DMS 273 treated with DMSO at 0.1 percent for 48 hours (cell line): ENCODE results near the gene SEMA5B.
A peak's percentile ranks its signal among the peaks of the same experiment; 100 is the strongest.

Experiments
- DNase-seq: peaks from one replicate; lab custom pipeline; 2025; lab: John Stamatoyannopoulos, UW

The SEMA5B gene

DNA sequence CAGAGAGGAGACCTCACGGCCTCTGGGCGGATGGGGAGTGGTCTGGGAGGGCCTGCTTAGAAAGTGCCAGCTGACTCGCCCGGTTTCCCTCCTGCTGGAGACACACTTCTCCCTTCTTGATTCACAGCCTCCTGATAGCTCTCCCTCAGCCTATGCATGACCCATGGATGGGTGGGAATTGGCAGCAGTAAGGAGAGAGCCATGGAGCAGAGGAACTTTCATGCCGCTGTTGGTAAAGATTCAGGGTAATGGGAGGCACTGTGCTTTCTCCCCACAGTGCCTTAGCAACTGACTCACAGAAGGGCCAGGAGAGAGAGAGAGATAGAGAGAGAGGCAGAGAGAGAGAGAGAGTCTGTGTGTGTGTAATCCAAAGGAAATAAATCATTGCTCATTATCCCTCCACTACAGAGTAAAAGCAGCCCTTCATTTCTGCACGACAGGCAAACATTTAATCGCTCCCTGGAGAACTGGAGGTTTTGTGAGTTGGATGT, 82.8 kb downstream of the SEMA5B start:
- no peak for DNase-seq

- no peak for DNase-seq
Measured at GRCh38 chr3:122943828-122944190, 83.8 kb downstream of the SEMA5B start.

- peak; percentile 56 for DNase-seq
Measured at GRCh38 chr3:122942937-122943827, 84.4 kb downstream of the SEMA5B start.

DNA sequence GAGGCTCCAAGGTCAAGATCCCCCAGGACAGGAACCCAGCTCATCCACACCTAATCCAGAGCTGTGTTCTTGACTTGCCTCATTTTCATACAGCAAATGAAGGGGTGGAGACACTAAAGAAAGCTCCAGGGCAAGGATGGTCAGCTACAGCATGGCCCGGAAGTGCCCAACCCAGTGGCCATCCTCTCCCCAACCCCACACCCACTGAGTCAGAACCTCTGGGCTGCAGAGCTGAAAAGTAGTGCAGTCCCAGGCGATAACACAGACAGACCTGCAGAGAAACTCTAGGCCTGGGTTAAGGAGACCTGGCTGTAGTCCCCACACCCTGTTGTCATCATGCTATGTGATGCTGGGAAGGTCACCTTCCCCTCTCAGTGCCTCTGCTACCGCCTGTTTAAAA, 85.3 kb downstream of the SEMA5B start:
- DNase-seq = no peak

- no peak for DNase-seq
Measured at GRCh38 chr3:122941228-122942206, 86.0 kb downstream of the SEMA5B start.

DNA sequence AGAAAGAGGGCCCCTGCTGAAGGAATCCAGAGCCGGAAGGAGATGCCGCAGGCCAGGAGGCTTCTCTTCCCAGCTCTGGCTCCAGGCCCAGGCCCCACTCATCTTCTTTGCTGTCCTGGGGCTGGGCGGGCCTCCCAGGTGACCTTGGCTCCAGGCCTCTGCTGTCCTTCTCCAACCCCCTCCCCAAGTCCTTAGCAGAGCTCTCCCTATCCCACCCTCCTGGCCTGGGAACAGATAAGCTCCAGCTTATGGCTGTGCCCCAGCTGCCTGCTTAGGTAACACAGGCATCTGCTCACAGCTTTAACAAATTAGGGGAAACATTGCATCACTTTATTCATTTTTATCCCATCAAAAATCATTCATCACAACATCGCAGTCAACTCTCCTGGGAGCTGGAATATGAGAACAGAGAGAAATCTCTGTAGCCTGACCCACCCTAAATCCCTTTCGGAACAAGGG, 86.9 kb downstream of the SEMA5B start:
- DNase-seq = no peak

DNA sequence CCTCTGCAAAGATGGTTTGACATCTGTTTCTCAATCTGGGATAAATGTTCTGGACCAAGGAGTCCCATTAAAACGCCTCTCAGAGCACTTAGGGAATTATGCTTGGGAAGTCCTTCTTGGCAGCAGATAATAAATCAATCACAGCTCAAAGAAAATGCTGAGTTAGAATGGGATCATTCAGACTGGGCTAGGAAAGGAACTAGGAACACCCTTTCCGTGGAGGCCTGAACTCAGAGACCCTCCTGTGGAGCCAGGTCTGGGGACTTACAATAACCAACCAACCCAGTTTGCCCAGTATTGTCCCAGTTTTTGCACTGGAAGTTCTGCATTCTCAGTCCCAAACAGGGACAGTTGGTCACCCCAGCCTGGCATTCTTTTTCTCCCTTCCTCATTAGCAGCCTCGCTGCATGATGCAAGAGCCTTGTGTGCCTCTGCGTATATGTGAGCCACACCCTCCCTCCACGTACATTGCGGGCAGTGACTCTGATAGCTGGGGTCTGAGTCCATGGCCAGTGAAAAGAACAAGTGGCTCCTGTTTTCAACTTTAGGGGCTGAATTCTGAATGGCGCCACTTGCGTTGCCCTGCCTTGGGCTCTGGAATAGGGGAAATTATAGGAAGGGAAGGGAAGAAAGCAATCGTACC, 88.7 kb downstream of the SEMA5B start:
- no peak for DNase-seq

DNA sequence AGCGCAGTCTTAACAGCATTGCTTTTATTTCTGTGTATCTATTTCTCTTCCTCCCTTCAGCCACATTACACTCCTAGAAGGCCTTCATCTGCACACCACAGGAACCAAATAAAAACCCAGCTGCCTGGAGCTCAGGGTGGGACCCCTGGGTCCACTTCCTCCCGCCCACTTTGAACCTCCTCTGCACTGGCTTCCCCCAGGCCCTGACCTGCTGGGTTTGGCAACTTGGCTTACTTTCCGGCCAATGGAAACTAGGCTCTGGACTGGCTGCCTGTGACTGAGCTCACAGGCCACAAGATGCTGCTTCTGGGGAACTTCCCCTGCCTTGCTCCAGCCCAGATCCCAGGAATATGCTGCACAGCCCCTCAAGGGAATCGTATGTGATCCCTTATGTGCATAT, 89.8 kb downstream of the SEMA5B start:
- no peak for DNase-seq

- no peak for DNase-seq
Measured at GRCh38 chr3:122936986-122937385, 90.6 kb downstream of the SEMA5B start.

- no peak for DNase-seq
Measured at GRCh38 chr3:122936335-122936734, 91.2 kb downstream of the SEMA5B start.

GRCh38 chr3:122934251-122934650, 93.3 kb downstream of the SEMA5B start:
- DNase-seq = no peak

DNA sequence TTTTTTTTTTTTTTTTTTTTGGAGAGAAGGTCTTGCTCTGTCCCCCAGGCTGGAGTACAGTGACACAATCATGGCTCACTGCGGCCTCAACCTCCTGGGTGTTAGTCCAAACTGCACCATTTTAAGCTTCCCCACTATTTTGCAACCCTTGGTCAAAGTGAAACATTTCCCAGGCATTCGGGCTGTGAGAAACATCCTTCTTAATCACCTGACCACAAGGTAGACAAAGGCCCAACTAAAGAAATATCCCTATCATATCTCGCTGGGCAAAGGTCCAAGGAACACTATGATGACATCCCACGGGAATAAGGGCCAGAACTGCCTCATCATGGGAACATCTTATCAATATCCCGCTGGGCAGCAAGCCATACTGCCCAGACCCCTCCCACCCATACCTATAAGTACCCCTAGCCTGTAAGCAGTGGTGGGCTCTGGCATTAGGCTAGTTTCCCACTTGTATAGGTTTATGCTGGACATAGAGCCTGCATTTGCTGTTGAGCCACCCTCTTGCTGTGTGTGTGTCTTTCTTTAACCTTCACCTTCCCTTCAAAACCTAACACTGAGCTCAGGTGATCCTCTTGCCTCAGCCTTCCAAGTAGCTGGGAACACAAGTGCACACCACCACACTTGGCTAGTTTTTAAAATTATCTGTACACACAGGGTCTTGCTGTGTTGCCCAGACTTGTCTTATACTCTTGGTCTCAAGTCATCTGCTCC, 95.2 kb downstream of the SEMA5B start:
- no peak for DNase-seq

GRCh38 chr3:122931636-122932035, 95.9 kb downstream of the SEMA5B start:
- no peak for DNase-seq

- no peak for DNase-seq
Measured at GRCh38 chr3:122930063-122930997, 97.2 kb downstream of the SEMA5B start.

DNA sequence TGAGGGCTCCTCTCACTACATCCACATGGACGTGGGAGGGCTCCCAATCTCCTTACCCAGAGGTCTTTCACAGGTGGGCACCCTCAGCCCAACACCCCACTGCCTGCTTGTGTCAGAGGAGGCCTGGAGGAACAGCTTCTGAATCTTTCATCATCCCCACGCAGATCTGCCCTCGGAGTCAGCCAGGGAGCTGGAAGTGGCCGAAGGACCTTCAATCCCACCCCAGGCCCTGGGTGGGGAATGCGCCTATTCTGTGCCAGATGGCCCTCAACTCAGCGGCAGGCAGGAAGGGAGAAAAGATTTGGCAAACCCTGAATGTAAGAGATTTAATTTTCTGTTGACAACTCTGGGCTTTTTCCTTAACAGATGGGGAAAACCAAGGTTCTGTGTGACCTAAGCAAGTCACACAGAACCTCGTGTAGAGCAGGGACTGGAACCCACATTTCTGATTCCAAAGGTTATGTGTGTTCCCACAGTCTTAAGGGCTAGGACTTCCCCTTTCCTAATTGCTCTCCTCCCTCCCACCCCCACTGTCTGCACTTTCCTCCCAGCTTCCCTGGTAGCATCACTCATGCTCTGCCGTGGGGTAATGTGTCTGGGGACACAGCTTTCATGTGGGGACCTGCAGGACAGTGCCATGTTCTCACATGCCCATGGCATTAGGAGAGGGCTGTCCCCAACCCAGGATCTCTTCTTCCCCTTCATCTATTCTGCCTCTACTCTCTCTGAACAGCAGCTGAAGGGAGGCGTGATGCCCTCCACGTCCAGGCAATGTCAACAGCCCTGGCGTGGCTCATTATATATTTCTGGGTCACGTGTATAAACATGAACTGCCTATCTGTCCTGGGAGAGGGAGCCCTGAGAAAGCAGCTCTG, 98.1 kb downstream of the SEMA5B start:
- DNase-seq = peak; percentile 62

- DNase-seq = no peak
Measured at GRCh38 chr3:122928396-122929187, 99.0 kb downstream of the SEMA5B start.

DNA sequence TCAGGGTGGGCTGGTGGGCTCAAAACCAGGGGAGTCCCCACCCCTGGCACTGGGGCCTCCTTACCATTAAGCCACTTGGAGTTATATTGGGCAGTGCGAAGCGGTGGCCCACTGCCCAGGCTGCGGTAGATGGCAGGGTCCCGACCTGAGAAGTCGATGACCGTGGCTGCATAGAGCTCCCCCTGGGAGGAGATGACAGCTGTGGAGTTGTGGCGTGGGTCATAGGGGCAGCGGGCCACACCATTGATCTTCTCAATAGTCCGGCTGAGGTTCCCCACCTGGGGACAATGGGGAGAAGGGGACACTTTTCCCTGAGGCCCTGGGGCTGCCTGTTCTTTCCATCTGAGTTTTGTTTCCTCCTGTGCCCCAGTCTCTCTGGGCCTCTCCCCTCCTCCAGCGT, 99.8 kb downstream of the SEMA5B start:
- no peak for DNase-seq

DNA sequence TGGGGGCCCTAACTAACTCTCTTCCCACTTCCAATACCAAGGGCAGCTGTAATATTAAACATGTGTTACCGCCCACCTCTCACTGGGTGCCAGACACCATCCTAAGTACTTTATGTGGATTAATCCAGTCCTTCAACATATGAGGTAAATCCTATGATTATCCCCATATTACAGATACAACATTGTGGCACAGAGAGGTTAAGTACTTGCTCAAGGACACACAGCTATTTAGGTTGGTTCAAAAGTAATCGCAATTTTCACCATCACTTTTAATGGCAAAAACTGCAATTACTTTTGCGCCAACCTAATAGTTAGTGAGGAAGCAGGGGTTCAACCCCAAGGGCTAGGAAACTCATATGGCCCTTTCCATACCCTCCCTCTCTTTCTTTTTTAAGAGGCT, 100.8 kb downstream of the SEMA5B start:
- DNase-seq = no peak
